Kidney (tissue), 14 donors: ENCODE data around the gene IP6K3. TPM values are rescaled to one million over a fixed set of nuclear protein-coding genes. Genes with fewer than 3 reads are reported as not detected.

ENCODE experiments used
- DNase-seq, 5 donors: peaks; one replicate each; pipeline ENCODE4 v3.0.0-alpha.2; 2013 to 2020
- FAIRE-seq: peaks from 2 replicates; lab custom pipeline; 2012; peaks lifted over from hg19 to GRCh38; lab: Jason Lieb, UNC
- H3K27ac ChIP-seq, 2 donors: one replicate each; pipeline ENCODE4 v1.7.0; 2013; ENCODE audit warnings: low read depth in 2 of 2, low read length in 2 of 2, inconsistent platforms in 1 of 2
- H3K27me3 ChIP-seq: one replicate; pipeline ENCODE4 v1.7.1; 2013; ENCODE audit warnings: low read length, inconsistent platforms; ENCODE audit not compliant: control insufficient read depth, insufficient read depth
- H3K36me3 ChIP-seq, 3 donors: one replicate each; pipeline versions ENCODE4 v1.7.0 to v1.7.1; 2013; ENCODE audit warnings: low read length in 3 of 3, control low read depth in 1 of 3, inconsistent platforms in 1 of 3; ENCODE audit not compliant: insufficient read depth in 3 of 3, control insufficient read depth in 2 of 3
- H3K4me1 ChIP-seq, 3 donors: one replicate each; pipeline versions ENCODE4 v1.7.0 to v1.7.1; 2013; ENCODE audit warnings: low read length in 3 of 3, inconsistent platforms in 1 of 3, low read depth in 1 of 3; ENCODE audit not compliant: control insufficient read depth in 2 of 3, insufficient read depth in 2 of 3
- H3K4me3 ChIP-seq, 3 donors: one replicate each; pipeline versions ENCODE4 v1.7.0 to v1.8.1; 2013; ENCODE audit warnings: low read length in 3 of 3, control low read depth in 1 of 3, inconsistent platforms in 1 of 3
- H3K9ac ChIP-seq, 3 donors: one replicate each; pipeline versions ENCODE4 v1.7.0 to v1.7.1; 2013; ENCODE audit warnings: low read length in 3 of 3, control low read depth in 1 of 3, inconsistent platforms in 1 of 3
- H3K9me3 ChIP-seq, 3 donors: one replicate each; pipeline versions ENCODE4 v1.7.0 to v1.7.1; 2013; ENCODE audit warnings: low read length in 3 of 3, control low read depth in 1 of 3, inconsistent platforms in 1 of 3; ENCODE audit not compliant: control insufficient read depth in 2 of 3, insufficient read depth in 1 of 3
- intact Hi-C: fragments of 100-400 bp; cut with DNase I; formaldehyde crosslinking; loops from one replicate; pipeline ENCODE4 v1.11.1; 2022
- polyA plus RNA-seq: library from polyadenylated mRNA; stranded (reverse); fragments of 350-450 nt; fragmentation: Illumina TruSeq; extraction: RNeasy Lipid Tissue Mini Kit (QIAGEN cat#74804); gene quantifications from one replicate; pipeline ENCODE4 v1.2.3, GENCODE V29; 2014; ENCODE audit warnings: low read depth, low replicate concordance; ENCODE audit not compliant: insufficient read depth
- total RNA-seq: library from RNA; stranded (reverse); fragmentation: NEBNext Ultra II Directional; extraction: Animal tissue kit (Norgen Biotek cat#: 25700); gene quantifications from one replicate; pipeline ENCODE4 v1.2.1, GENCODE V29; 2021
- TF ChIP-seq, protein P1 (sequence below): IDR thresholded peaks from 3 replicates; pipeline ENCODE4 v1.5.1; 2012; ENCODE audit warnings: mild to moderate bottlenecking, moderate library complexity, borderline replicate concordance; ENCODE audit not compliant: insufficient read depth; ENCODE audit errors: extremely low read depth
- donor health status: control.
- donor health status: control.
- donor health status: control.
- donor health status: control.
- donor health status: control.
- donor health status: DM: yes; HTN: yes; CAD: no.
- donor health status: Normal renal cell carcinoma (clear cell type).

IP6K3 gene
- total and polyA plus RNA-seq, 2 donors from 2014 or later: 0.47 to 4.0 TPM

DNA sequence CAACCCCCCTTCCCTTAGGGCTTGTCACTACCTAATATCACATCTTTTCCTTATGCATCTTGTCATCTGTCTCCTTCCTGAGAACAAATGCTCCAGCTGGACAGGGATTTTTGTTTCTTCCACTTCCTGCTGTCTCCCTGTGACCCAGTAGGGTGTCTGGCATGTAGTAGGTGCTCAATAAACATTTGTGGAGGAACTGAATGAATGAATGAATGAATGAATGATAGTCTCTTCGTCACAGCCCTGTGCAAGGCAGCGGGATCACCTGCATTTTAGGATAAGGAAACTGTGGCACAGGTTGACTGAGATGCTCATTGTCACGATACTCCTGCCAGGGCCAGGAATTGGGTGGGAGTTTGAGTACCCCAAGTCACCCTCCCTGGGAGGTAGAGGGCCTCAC lies 28.1 kb upstream of the IP6K3 start:
- H3K4me3 ChIP-seq: no peak overlapping the region
- no peaks in the 10 kb centered on the region for H3K9me3 ChIP-seq
- no peak overlapping the region for H3K27ac ChIP-seq
- DNase-seq: no peak
- H3K9ac ChIP-seq: no peak overlapping the region
- peaks cover 16 to 71% (median 53%) of the 10 kb centered on the region in 3 donors for H3K36me3 ChIP-seq
- H3K27me3 ChIP-seq: no peaks in the 10 kb centered on the region
- TF ChIP-seq, protein P1, sequence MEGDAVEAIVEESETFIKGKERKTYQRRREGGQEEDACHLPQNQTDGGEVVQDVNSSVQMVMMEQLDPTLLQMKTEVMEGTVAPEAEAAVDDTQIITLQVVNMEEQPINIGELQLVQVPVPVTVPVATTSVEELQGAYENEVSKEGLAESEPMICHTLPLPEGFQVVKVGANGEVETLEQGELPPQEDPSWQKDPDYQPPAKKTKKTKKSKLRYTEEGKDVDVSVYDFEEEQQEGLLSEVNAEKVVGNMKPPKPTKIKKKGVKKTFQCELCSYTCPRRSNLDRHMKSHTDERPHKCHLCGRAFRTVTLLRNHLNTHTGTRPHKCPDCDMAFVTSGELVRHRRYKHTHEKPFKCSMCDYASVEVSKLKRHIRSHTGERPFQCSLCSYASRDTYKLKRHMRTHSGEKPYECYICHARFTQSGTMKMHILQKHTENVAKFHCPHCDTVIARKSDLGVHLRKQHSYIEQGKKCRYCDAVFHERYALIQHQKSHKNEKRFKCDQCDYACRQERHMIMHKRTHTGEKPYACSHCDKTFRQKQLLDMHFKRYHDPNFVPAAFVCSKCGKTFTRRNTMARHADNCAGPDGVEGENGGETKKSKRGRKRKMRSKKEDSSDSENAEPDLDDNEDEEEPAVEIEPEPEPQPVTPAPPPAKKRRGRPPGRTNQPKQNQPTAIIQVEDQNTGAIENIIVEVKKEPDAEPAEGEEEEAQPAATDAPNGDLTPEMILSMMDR: no peak
- intact Hi-C loops: no loop called here
- no peak for FAIRE-seq
- peaks cover 0 to 11% (median 8%) of the 10 kb centered on the region in 3 donors for H3K4me1 ChIP-seq

DNA sequence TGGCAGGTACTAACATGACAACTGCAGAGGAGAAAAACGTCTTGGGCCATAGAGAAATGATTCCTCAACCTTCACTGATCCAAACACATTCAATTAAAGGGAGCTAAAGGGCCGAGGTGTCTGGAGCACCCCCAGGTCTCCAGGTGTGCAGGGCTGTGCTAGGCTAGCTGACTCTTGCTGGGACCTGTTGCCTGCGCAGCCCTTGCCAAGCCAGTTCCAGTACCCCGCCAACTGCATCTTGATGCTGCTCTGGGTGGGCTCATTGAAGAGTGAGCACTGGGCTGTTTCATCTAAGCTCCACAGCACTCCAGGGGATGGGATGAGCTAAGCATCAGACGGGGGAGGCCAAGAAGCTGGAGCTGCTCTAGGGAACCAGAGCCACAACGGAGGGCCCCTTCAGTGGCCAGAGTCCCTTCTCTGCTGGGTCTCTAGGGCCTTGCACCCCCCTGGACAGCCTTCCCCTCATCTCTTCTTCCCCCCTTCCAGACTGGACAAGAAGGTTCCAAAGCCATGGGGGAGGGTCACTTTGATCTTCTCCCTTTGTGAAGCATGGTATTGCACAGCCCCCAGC lies 26.3 kb upstream of the IP6K3 start:
- H3K4me3 ChIP-seq: no peak overlapping the region
- peaks cover 0 to 11% (median 8%) of the 10 kb centered on the region in 3 donors for H3K4me1 ChIP-seq
- intact Hi-C loops: no loop called here
- no peaks in the 10 kb centered on the region for H3K9me3 ChIP-seq
- no peak for FAIRE-seq
- H3K36me3 ChIP-seq: peaks cover 13 to 54% (median 39%) of the 10 kb centered on the region in 3 donors
- H3K27ac ChIP-seq: no peak overlapping the region
- DNase-seq: no peak
- H3K9ac ChIP-seq: no peak overlapping the region
- no peaks in the 10 kb centered on the region for H3K27me3 ChIP-seq
- TF ChIP-seq, protein P1: no peak

DNA sequence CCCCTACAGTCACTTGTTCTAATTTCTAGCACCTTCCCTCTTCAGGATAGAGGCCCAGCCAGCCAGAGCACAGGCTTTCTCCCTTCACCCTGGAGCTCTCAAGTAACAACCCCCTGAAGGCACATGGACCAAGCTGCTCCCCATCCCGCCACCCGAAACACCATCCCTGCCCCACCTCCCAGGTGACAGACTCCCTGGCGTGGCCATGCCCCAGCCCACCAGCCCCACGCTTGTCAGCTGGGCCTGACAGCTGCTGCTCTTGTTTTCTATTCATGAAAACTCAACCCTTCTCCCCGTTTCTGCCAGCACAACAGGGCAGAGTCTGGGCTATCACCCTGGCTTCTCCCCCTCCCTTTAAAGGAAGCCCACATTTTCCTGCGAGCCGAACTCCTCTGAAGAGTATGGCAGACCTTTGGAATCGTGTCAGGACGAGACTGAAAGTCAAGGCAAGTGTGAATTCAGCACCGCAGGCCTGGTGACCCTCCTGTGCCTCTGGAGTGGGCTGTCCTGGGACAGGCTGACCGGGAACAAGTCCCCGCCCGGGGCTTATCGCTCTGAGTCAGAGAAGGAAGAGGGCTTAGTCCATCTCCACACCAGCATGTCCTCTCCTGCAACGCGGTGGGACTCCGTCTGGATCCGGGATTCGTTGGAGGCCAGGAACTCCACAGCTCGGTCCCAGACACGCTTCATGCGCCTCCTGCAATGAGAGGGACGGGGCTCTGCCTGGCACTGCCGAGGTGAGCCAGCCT lies 25.6 kb upstream of the IP6K3 start:
- DNase-seq: peak in 1 of 5 donors; percentile 81
- Histone ChIP-seq H3K9me3 (no peaks in the 10 kb centered on the region), H3K27me3 (no peaks in the 10 kb centered on the region), H3K36me3 (peaks cover 11 to 46% (median 34%) of the 10 kb centered on the region in 3 donors), H3K9ac (peak overlapping the region in 1 of 3 donors; percentile 5), H3K4me1 (peaks cover 0 to 11% (median 8%) of the 10 kb centered on the region in 3 donors), H3K27ac (peak overlapping the region in 1 of 2 donors; percentile 50), H3K4me3 (no peak overlapping the region)
- intact Hi-C loops: no loop called here
- TF ChIP-seq, protein P1: no peak
- no peak for FAIRE-seq
